ENCODE results near the gene PIK3IP1. TPM values are rescaled to one million over a fixed set of nuclear protein-coding genes. Genes with fewer than 3 reads are reported as not detected.

The PIK3IP1 gene
- total and polyA plus RNA-seq, 9 donors = 10.8 to 48.9 (median 22.3) TPM

- intact Hi-C loops (cut with DNase I) = no loop called here
- DNase-seq = no peak
- 88 to 95% (median 91%) methylated on average over 2 of the region's 2 CpGs for WGBS, 3 donors
- TF ChIP-seq EP300 (IDR thresholded peaks at IDR 0.05) = no peak
- H3K27me3 ChIP-seq = no peaks in the 10 kb centered on the region
- H3K27ac ChIP-seq = no peak overlapping the region
- no peak overlapping the region for H3K4me3 ChIP-seq
- H3K4me1 ChIP-seq (ENCODE audit: insufficient read depth) = peaks cover 2% of the 10 kb centered on the region
- H3K36me3 ChIP-seq = no peaks in the 10 kb centered on the region
- no peaks in the 10 kb centered on the region for H3K9me3 ChIP-seq
Observed at GRCh38 chr22:31268281-31268680, 24.0 kb downstream of the PIK3IP1 start.

DNA sequence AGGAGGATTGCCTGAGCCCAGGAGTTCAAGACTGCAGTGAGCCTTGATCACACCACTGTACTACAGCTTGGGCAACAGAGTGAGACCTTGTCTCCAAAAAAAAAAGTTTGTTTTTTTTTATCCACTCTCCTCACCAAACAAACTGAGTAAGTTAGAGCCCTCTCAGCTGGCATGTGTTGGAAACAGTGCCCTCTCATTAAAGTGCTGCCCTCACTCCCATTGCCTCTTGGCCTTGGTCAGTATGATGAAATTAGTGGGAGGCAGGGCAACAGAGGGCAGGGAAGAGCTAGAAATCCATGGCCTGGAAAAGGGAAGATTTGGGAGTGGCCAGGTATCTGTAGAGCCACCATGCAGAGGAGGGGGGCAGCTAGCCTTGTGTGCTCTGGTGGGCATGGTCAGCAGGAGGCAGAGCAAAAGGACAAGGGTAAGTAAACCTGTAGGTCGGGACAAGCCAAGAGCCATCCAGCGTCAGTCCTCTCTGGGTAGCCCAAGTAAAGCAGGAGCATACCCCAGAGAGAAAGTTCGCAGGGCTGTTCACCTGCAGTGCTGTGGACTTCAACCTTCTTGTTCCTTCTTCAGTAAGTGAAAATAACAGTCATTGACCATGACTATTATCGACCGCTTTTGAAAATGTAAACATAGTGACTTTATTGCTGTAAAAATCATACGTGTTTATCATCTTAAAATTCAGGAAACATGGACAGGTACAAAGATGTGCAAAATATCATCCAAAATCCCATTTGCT, 28.2 kb downstream of the PIK3IP1 start:
- TF ChIP-seq CTCF (IDR thresholded peaks at IDR 0.05) (no peak), EP300 (IDR thresholded peaks at IDR 0.05) (no peak), POLR2A (IDR thresholded peaks at IDR 0.05) (no peak)
- intact Hi-C loops (cut with DNase I) = no loop called here
- H3K27ac ChIP-seq = no peak overlapping the region
- H3K4me1 ChIP-seq (ENCODE audit: insufficient read depth) = no peaks in the 10 kb centered on the region
- H3K4me3 ChIP-seq = no peak overlapping the region
- no peaks in the 10 kb centered on the region for H3K9me3 ChIP-seq
- H3K27me3 ChIP-seq = no peaks in the 10 kb centered on the region
- WGBS, 3 donors = 94 to 98% (median 95%) methylated on average over 6 of the region's 6 CpGs
- DNase-seq = peak in 1 of 5 donors; percentile 2
- H3K36me3 ChIP-seq = no peaks in the 10 kb centered on the region

GRCh38 chr22:31262312-31263133, 29.8 kb downstream of the PIK3IP1 start:
- Histone ChIP-seq H3K4me1 (ENCODE audit: insufficient read depth) (no peaks in the 10 kb centered on the region), H3K4me3 (no peak overlapping the region), H3K36me3 (no peaks in the 10 kb centered on the region), H3K27me3 (no peaks in the 10 kb centered on the region), H3K9me3 (no peaks in the 10 kb centered on the region), H3K27ac (no peak overlapping the region)
- 54 to 71% (median 62%) methylated on average over 12 to 13 of the region's 13 CpGs for WGBS, 3 donors
- DNase-seq = no peak
- TF ChIP-seq CTCF (IDR thresholded peaks at IDR 0.05) = no peak
- TF ChIP-seq EP300 (IDR thresholded peaks at IDR 0.05) = no peak
- no peak for TF ChIP-seq POLR2A (IDR thresholded peaks at IDR 0.05)
- intact Hi-C loops (cut with DNase I) = no loop called here

DNA sequence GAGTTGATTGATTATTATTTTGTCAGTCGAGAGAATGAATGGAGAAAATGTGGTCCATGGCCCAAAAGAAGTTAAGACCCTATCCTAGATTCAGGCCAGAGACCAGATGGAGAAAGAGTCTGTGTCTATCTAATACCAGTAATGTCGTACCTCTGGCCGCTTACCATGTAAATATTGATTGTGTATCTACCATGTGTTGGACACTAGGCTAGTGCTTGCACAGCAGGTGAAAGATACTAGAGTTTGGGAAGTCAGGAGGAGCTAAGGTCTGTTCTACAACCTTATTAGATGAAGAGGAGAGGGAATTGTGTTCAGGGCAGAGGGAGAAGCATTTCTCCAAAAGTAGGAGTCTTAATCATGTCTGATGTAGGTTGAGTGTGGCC, 31.8 kb downstream of the PIK3IP1 start:
- intact Hi-C loops (cut with DNase I) = no loop called here
- DNase-seq = no peak
- no peak for TF ChIP-seq CTCF (IDR thresholded peaks at IDR 0.05)
- TF ChIP-seq POLR2A (IDR thresholded peaks at IDR 0.05) = no peak
- no peak for TF ChIP-seq EP300 (IDR thresholded peaks at IDR 0.05)
- no peaks in the 10 kb centered on the region for H3K9me3 ChIP-seq
- no peaks in the 10 kb centered on the region for H3K36me3 ChIP-seq
- H3K4me3 ChIP-seq = no peak overlapping the region
- no peak overlapping the region for H3K27ac ChIP-seq
- WGBS, 3 donors = 90 to 97% (median 92%) methylated on average over 3 of the region's 3 CpGs
- H3K27me3 ChIP-seq = no peaks in the 10 kb centered on the region
- H3K4me1 ChIP-seq (ENCODE audit: insufficient read depth) = no peaks in the 10 kb centered on the region
